Right lobe of liver (tissue), 6 donors: ENCODE measurements around the gene NANOGP8. TPM values are rescaled to one million over a fixed set of nuclear protein-coding genes. Genes with fewer than 3 reads are reported as not detected.
A peak's percentile ranks its signal among the peaks of the same experiment; 100 is the strongest.

Experiments
- ATAC-seq, 4 donors: fragments of 200-7000 bp; cut with Tn5 transposase; one replicate each; pipeline ENCODE4 v1.9.1; 2020; ENCODE audit warnings: mild to moderate bottlenecking in 4 of 4, moderate library complexity in 4 of 4
- DNase-seq, 3 donors: peaks; one replicate each; pipeline ENCODE4 v3.0.0-alpha.2; 2020
- H3K27ac ChIP-seq, 3 donors: fragments of 200-600 bp; one replicate each; pipeline ENCODE4 v1.8.0; 2022
- H3K27me3 ChIP-seq, 2 donors: fragments of 200-600 bp; one replicate each; pipeline ENCODE4 v1.8.0; 2022
- H3K36me3 ChIP-seq, 4 donors: fragments of 200-600 bp; sonication (generic) in 1 of 4; one replicate each; pipeline versions ENCODE4 v1.5.1 to v1.8.0; 2017 to 2022; ENCODE audit warnings: control low read depth in 1 of 4
- H3K4me1 ChIP-seq, 4 donors: fragments of 200-600 bp; sonication (generic) in 1 of 4; one replicate each; pipeline versions ENCODE4 v1.5.1 to v1.8.0; 2017 to 2022; ENCODE audit warnings: control low read depth in 1 of 4
- H3K4me3 ChIP-seq, 3 donors: fragments of 200-600 bp; one replicate each; pipeline ENCODE4 v1.8.0; 2022
- H3K9me3 ChIP-seq, 4 donors: fragments of 200-600 bp; sonication (generic) in 1 of 4; one replicate each; pipeline versions ENCODE4 v1.5.1 to v1.8.0; 2017 to 2022; ENCODE audit warnings: control low read depth in 1 of 4
- CTCF ChIP-seq, 4 donors: fragments of 200-600 bp in 3 of 4; fragments of 450-650 bp in 1 of 4; IDR thresholded peaks; one replicate each; pipeline versions ENCODE4 v1.5.1 to v1.8.0; 2016 to 2022; ENCODE audit warnings: antibody characterized with exemption in 4 of 4, mild to moderate bottlenecking in 2 of 4
- POLR2A ChIP-seq: fragments of 450-650 bp; IDR thresholded peaks from one replicate; pipeline ENCODE4 v1.6.1; 2017; ENCODE audit warnings: antibody characterized with exemption, mild to moderate bottlenecking
- WGBS: methylation state at CpG from one replicate; pipeline ENCODE4 v1.1.6; 2018; ENCODE audit warnings: low coverage, low lambda C conversion rate; ENCODE audit not compliant: insufficient coverage; ENCODE audit errors: missing lambda C conversion rate; 5-methylcytosine and 5-hydroxymethylcytosine counted together
- intact Hi-C, 2 donors: fragments of 100-400 bp; cut with DNase I; formaldehyde crosslinking; loops; one replicate each; pipeline versions ENCODE4 v1.11.2 to v1.14.1; 2022
- total RNA-seq, 6 experiments: library from RNA; depleted of rRNA in 2 of 6; stranded (reverse); fragments of >200 nt in 2 of 6; fragmentation: NEBNext Ultra II Directional in 3 of 6; extraction: Animal tissue kit (Norgen Biotek cat#: 25700) in 3 of 6; gene quantifications; one replicate each; pipeline versions ENCODE4 v1.1.0 to v1.2.4, GENCODE V29; 2016 to 2023
- donor health status: DM: no; HTN: yes; CAD: no.
- donor health status: DM: no; HTN: no; CAD: no.
- donor health status: DM: no; HTN: no; CAD: no.
- donor health status: DM: no; HTN: yes; CAD: no.
- donor health status: DM: no; HTN: yes; CAD: no.

The NANOGP8 gene
- total RNA-seq, 6 experiments from 2014 or later: 0.31 to 0.62 TPM; not detected in 4

GRCh38 chr15:35102186-35102585 lies 17.1 kb upstream of the NANOGP8 start:
- intact Hi-C loops: no loop called here
- WGBS: 95% methylated on average over 3 of the region's 3 CpGs
- peak overlapping the region in 1 of 3 donors; percentile 50 for H3K27ac ChIP-seq
- no peaks in the 10 kb centered on the region for H3K36me3 ChIP-seq
- H3K4me1 ChIP-seq: peaks cover 0 to 22% (median 3%) of the 10 kb centered on the region in 4 donors
- H3K27me3 ChIP-seq: no peaks in the 10 kb centered on the region
- no peak overlapping the region for H3K4me3 ChIP-seq
- no peaks in the 10 kb centered on the region for H3K9me3 ChIP-seq
- TF ChIP-seq CTCF (IDR thresholded peaks at IDR 0.05): no peak
- no peak for TF ChIP-seq POLR2A
- ATAC-seq (no peak), DNase-seq (no peak)

- intact Hi-C loops: no loop called here
- peak overlapping the region in 1 of 3 donors; percentile 9 for H3K4me3 ChIP-seq
- H3K9me3 ChIP-seq: no peaks in the 10 kb centered on the region
- DNase-seq (no peak), ATAC-seq (peak; percentile 34 to 86 (median 72))
- H3K27ac ChIP-seq: peak overlapping the region in 2 of 3 donors; percentile 23 to 50
- no peaks in the 10 kb centered on the region for H3K27me3 ChIP-seq
- H3K4me1 ChIP-seq: peaks cover 0 to 22% (median 3%) of the 10 kb centered on the region in 4 donors
- H3K36me3 ChIP-seq: no peaks in the 10 kb centered on the region
- TF ChIP-seq POLR2A (no peak), CTCF (IDR thresholded peaks at IDR 0.05) (no peak)
These were observed 16.2 kb upstream of the NANOGP8 start for GRCh38 chr15:35101335-35101734.

GRCh38 chr15:35098737-35099136 lies 13.6 kb upstream of the NANOGP8 start:
- Histone ChIP-seq H3K9me3 (no peaks in the 10 kb centered on the region), H3K4me3 (no peak overlapping the region), H3K27ac (no peak overlapping the region), H3K36me3 (no peaks in the 10 kb centered on the region), H3K27me3 (no peaks in the 10 kb centered on the region), H3K4me1 (peaks cover 0 to 22% (median 3%) of the 10 kb centered on the region in 4 donors)
- no peak for ATAC-seq
- intact Hi-C loops: no loop called here
- DNase-seq: no peak
- TF ChIP-seq POLR2A (no peak), CTCF (IDR thresholded peaks at IDR 0.05) (no peak)

DNA sequence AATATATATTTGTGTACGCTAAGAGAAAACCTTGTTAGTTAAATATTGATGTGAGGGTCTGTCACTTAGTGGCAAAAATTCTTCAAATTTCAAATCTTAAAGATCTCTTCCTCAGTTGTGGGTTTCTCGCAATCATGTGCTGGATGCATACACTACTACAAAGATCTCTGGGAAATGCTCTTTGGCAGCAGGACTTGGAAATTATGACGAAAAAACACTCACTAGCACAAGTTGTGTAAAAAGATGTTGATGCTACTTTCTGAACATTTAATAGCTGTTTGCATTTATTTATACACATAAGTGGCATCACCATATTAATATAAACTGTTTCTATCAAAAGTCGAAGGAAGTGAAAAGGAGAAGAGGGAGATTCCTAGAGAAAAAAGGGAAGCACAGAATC lies 10.8 kb upstream of the NANOGP8 start:
- Histone ChIP-seq H3K4me1 (no peaks in the 10 kb centered on the region), H3K9me3 (no peaks in the 10 kb centered on the region), H3K27me3 (no peaks in the 10 kb centered on the region), H3K27ac (no peak overlapping the region), H3K36me3 (no peaks in the 10 kb centered on the region), H3K4me3 (no peak overlapping the region)
- no peak for DNase-seq
- no peak for ATAC-seq
- WGBS: 88% methylated on average over 4 of the region's 4 CpGs
- intact Hi-C loops: no loop called here
- TF ChIP-seq POLR2A (no peak), CTCF (IDR thresholded peaks at IDR 0.05) (no peak)

DNA sequence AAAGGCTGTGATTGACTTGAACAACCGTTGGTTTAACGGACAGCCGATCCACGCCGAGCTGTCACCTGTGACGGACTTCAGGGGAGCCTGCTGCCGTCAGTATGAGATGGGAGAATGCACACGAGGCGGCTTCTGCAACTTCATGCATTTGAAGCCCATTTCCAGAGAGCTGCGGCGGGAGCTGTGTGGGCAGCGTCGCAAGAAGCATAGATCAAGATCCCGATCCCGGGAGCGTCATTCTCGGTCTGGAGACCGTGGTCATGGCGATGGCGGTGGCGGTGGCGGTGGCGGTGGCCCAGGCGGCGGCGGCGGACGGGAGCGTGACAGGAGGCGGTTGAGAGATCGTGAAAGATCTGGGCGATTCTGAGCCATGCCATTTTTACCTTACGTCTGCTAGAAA lies 7.8 kb upstream of the NANOGP8 start:
- ATAC-seq (no peak), DNase-seq (no peak)
- TF ChIP-seq POLR2A (no peak), CTCF (IDR thresholded peaks at IDR 0.05) (no peak)
- no peak overlapping the region for H3K27ac ChIP-seq
- H3K9me3 ChIP-seq: no peaks in the 10 kb centered on the region
- no peaks in the 10 kb centered on the region for H3K36me3 ChIP-seq
- 90% methylated on average over 30 of the region's 33 CpGs for WGBS
- H3K4me1 ChIP-seq: peaks cover 0 to 23% (median 0%) of the 10 kb centered on the region in 4 donors
- intact Hi-C loops: no loop called here
- no peak overlapping the region for H3K4me3 ChIP-seq
- no peaks in the 10 kb centered on the region for H3K27me3 ChIP-seq
